CD4-positive, alpha-beta T cell (primary cell): Measurements from ENCODE around the gene GMEB2. TPM values are rescaled to one million over a fixed set of nuclear protein-coding genes. Genes with fewer than 3 reads are reported as not detected.
A peak's percentile ranks its signal among the peaks of the same experiment; 100 is the strongest.

Source experiments
- ATAC-seq: fragments of 200-7000 bp; cut with Tn5 transposase; one replicate; pipeline ENCODE4 v1.10.0; 2022; ENCODE audit warnings: mild to moderate bottlenecking; ENCODE audit not compliant: poor library complexity
- CTCF ChIA-PET: fragments of 350-600 bp; sonication (Branson Sonifier 250); formaldehyde crosslinking; loops from one replicate; lab custom pipeline; 2021; ENCODE audit warnings: antibody characterized with exemption, inconsistent platforms; lab: Charles Lee
- POLR2A ChIA-PET: fragments of 350-600 bp; sonication (Branson Sonifier 250); formaldehyde crosslinking; loops from one replicate; lab custom pipeline; 2021; ENCODE audit warnings: antibody characterized with exemption, inconsistent platforms; lab: Charles Lee
- DNase-seq, 14 experiments: peaks; one replicate each; pipeline ENCODE4 v3.0.0-alpha.2; 2013 to 2020; ENCODE audit warnings: mixed read lengths in 2 of 14
- H3K27ac ChIP-seq, 2 donors: one replicate each; pipeline versions ENCODE4 v1.5.1 to v1.7.0; 2013; ENCODE audit warnings: low read length in 2 of 2, low read depth in 1 of 2, mild to moderate bottlenecking in 1 of 2
- H3K27me3 ChIP-seq, 2 experiments: 1 replicate in 1 of 2; 2 replicates in 1 of 2; pipeline versions ENCODE4 v1.6.1 to v1.7.0; 2013; ENCODE audit warnings: low read length in 2 of 2, control low read depth in 1 of 2, mild to moderate bottlenecking in 1 of 2, moderate library complexity in 1 of 2; ENCODE audit not compliant: insufficient read depth in 2 of 2, control insufficient read depth in 1 of 2
- H3K36me3 ChIP-seq: one replicate; pipeline ENCODE4 v1.6.1; 2013; ENCODE audit warnings: low read length, control low read depth; ENCODE audit not compliant: insufficient read depth
- H3K4me1 ChIP-seq: one replicate; pipeline ENCODE4 v1.6.1; 2013; ENCODE audit warnings: low read length, control low read depth; ENCODE audit not compliant: insufficient read depth
- H3K4me3 ChIP-seq: one replicate; pipeline ENCODE4 v1.5.1; 2013; ENCODE audit warnings: mild to moderate bottlenecking, low read length, moderate library complexity
- H3K9me3 ChIP-seq, 2 experiments: 1 replicate in 1 of 2; 2 replicates in 1 of 2; pipeline versions ENCODE4 v1.6.1 to v1.7.0; 2013; ENCODE audit warnings: low read length in 2 of 2, mild to moderate bottlenecking in 2 of 2, control low read depth in 1 of 2, moderate library complexity in 1 of 2; ENCODE audit not compliant: control insufficient read depth in 1 of 2, insufficient read depth in 1 of 2
- H3K27ac Mint-ChIP-seq: one replicate; pipeline ENCODE4 v1.8.0; 2020; ENCODE audit warnings: mixed read lengths
- H3K27me3 Mint-ChIP-seq: one replicate; pipeline ENCODE4 v1.8.0; 2021; ENCODE audit warnings: mixed read lengths
- H3K36me3 Mint-ChIP-seq: one replicate; pipeline ENCODE4 v1.8.0; 2021; ENCODE audit warnings: low read depth, mixed read lengths
- H3K4me1 Mint-ChIP-seq: one replicate; pipeline ENCODE4 v1.8.0; 2021; ENCODE audit warnings: low read depth, mixed read lengths
- H3K4me3 Mint-ChIP-seq: one replicate; pipeline ENCODE4 v1.8.0; 2020; ENCODE audit warnings: mild to moderate bottlenecking, mixed read lengths
- H3K9me3 Mint-ChIP-seq: one replicate; pipeline ENCODE4 v1.8.0; 2020; ENCODE audit warnings: mixed read lengths
- CTCF ChIP-seq: fragments of 200-600 bp; IDR thresholded peaks from one replicate; pipeline ENCODE4 v1.8.0; 2022; ENCODE audit warnings: antibody characterized with exemption, mild to moderate bottlenecking
- intact Hi-C, 2 experiments: fragments of 100-400 bp; cut with DNase I in 1 of 2; cut with micrococcal nuclease in 1 of 2; formaldehyde crosslinking; loops; one replicate each; pipeline versions ENCODE4 v1.15.1 to v1.9.0; 2023 to 2025; cut with DNase I, micrococcal nuclease
- total RNA-seq, 174 experiments: library from RNA in 2 of 174; stranded (reverse) in 2 of 174; gene quantifications; one replicate each; pipeline ENCODE4 v1.2.3 and lab custom pipeline; 2021 to 2026

Gene GMEB2
- total RNA-seq, 2 experiments from 2014 or later = 32.9 to 34.0 TPM

- H3K9me3 Mint-ChIP-seq = no peaks in the 10 kb centered on the region
- no peaks in the 10 kb centered on the region for H3K36me3 Mint-ChIP-seq
- POLR2A ChIA-PET = interaction anchor here (1.1 to 1.7 kb wide), 4 partner anchors 26 to 83 kb away, joined by 3 to 9 read pairs (median 6); partner anchors contain the start of genes PPDPF and RTEL1
- no peak overlapping the region for H3K27ac Mint-ChIP-seq
- CTCF ChIA-PET = interaction anchor here (2.2 kb wide), 1 partner anchor 37 kb away, joined by 6 read pairs; no protein-coding TSS in a partner anchor
- ATAC-seq (no peak), DNase-seq (no peak)
- peak overlapping the region; percentile 76 for H3K4me3 Mint-ChIP-seq
- intact Hi-C loops = no loop called here
- Histone ChIP-seq H3K27me3 (no peaks in the 10 kb centered on the region), H3K4me3 (peak overlapping the region; percentile 83), H3K9me3 (peaks cover 0 to 4% of the 10 kb centered on the region in 2 experiments), H3K4me1 (peaks cover 26% of the 10 kb centered on the region), H3K27ac (no peak overlapping the region), H3K36me3 (peaks cover 6% of the 10 kb centered on the region)
- H3K27me3 Mint-ChIP-seq = no peaks in the 10 kb centered on the region
- peaks cover 7% of the 10 kb centered on the region for H3K4me1 Mint-ChIP-seq
- no peak for TF ChIP-seq CTCF
Measured at GRCh38 chr20:63574829-63575743, 51.8 kb downstream of the GMEB2 start.

DNA sequence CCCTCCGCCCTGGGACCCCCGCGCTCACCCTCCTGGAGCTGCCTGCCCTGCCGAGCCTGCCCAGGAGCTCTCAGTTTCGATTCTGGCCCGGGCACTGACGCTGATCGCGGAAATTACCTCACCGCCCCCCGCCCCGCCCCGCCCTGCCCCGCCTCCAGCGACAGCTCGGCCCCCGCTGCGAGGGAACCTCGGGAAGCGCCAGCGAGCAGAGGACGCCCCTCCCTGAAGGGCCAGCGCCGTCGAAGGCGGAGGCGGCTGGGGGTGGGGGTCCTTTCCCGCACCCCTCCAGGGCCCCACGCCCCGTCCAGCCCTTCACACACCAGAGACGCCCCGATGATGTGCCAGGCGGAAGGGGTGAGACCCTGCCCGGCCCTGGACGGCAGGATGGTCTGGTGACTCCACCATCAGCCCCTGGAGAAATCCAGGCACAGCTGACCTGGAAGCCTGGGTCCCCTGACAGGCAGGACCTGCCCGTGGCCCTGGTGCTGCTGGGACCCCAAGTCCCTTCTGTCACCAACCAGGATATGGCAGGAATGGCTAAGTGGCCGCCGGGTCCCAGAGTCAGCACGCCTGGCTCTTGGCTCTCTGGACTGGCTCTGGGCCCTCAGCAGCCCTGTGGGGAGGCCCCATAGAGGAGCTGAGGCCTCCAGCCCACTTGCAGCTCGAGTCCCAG lies 52.6 kb downstream of the GMEB2 start, which contains the start of gene HELZ2:
TSS of gene HELZ2 (minus strand) at position 84 of the 673 bp plus-strand sequence. CDS start 1,854 bp downstream, outside the sequence.
- peak within 1 kb of the TSS; percentile 42 for H3K27ac Mint-ChIP-seq
- TF ChIP-seq CTCF = no peak
- peaks cover 7% of the 10 kb centered on the region for H3K4me1 Mint-ChIP-seq
- H3K9me3 ChIP-seq = peaks cover 0 to 4% of the 10 kb centered on the region in 2 experiments
- H3K4me1 ChIP-seq = peaks cover 32% of the 10 kb centered on the region
- peak; percentile 86 for ATAC-seq
- H3K36me3 ChIP-seq = peaks cover 6% of the 10 kb centered on the region
- ChIA-PET POLR2A (interaction anchor here (1.1 to 2.3 kb wide), 9 partner anchors 21 to 84 kb away, joined by 3 to 9 read pairs (median 4); partner anchors contain the start of genes GMEB2, PPDPF, PTK6 and RTEL1), CTCF (interaction anchor here (1.4 to 2.2 kb wide), 2 partner anchors 36 to 68 kb away, joined by 3 to 6 read pairs; no protein-coding TSS in a partner anchor)
- peak within 1 kb of the TSS; percentile 83 for H3K4me3 ChIP-seq
- H3K9me3 Mint-ChIP-seq = no peaks in the 10 kb centered on the region
- no peaks in the 10 kb centered on the region for H3K36me3 Mint-ChIP-seq
- peak within 1 kb of the TSS; percentile 80 for H3K4me3 Mint-ChIP-seq
- intact Hi-C loops = no loop called here
- no peaks in the 10 kb centered on the region for H3K27me3 Mint-ChIP-seq
- H3K27ac ChIP-seq = peak within 1 kb of the TSS in 1 of 2 donors; percentile 35
- DNase-seq = peak; percentile 52 to 89 (median 62)
- H3K27me3 ChIP-seq = no peaks in the 10 kb centered on the region

DNA sequence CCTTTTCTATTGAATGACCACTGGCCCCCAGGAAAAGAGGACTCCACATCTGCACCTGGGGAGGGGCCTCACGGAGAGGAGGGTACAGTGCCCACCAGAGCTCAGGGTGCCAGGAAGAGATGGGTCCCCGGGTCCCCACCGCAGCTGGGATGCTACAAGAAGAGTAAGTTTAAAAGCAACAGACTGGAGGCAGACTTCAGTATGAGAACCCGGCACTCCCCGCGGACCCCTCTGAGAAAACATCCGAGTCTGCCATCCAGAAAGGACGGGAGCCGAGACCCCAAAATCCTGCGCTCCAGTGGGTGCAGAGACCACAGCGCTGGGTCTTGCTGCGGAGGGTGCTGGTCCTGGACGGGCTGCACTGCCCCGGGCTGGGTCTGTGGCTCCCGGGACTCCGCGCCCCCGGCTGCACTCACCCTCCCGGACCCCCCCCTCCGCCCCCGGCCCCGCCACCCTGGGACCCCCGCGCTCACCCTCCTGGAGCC lies 53.2 kb downstream of the GMEB2 start:
- Histone ChIP-seq H3K4me1 (peaks cover 38% of the 10 kb centered on the region), H3K36me3 (peaks cover 6% of the 10 kb centered on the region), H3K9me3 (peaks cover 0 to 4% of the 10 kb centered on the region in 2 experiments), H3K27me3 (no peaks in the 10 kb centered on the region), H3K4me3 (peak overlapping the region; percentile 83), H3K27ac (no peak overlapping the region)
- no peak for TF ChIP-seq CTCF
- ChIA-PET POLR2A (interaction anchor here (1.1 to 2.3 kb wide), 9 partner anchors 21 to 84 kb away, joined by 3 to 9 read pairs (median 4); partner anchors contain the start of genes GMEB2, PPDPF, PTK6 and RTEL1), CTCF (interaction anchor here (1.4 to 2.2 kb wide), 2 partner anchors 36 to 68 kb away, joined by 3 to 6 read pairs; no protein-coding TSS in a partner anchor)
- Mint-ChIP-seq H3K27me3 (no peaks in the 10 kb centered on the region), H3K4me3 (peak overlapping the region; percentile 74), H3K4me1 (peaks cover 13% of the 10 kb centered on the region), H3K9me3 (no peaks in the 10 kb centered on the region), H3K36me3 (no peaks in the 10 kb centered on the region), H3K27ac (peak overlapping the region; percentile 42)
- DNase-seq = peak in 1 of 14 experiments; percentile 46
- ATAC-seq = peak; percentile 37
- intact Hi-C loops = no loop called here
